Fibroblast of lung (primary cell): Measurements from ENCODE around the gene ANP32B. TPM values are rescaled to one million over a fixed set of nuclear protein-coding genes. Genes with fewer than 3 reads are reported as not detected.
A peak's percentile ranks its signal among the peaks of the same experiment; 100 is the strongest.

Source experiments
- DNase-seq, 2 donors: peaks; one replicate each; pipeline versions ENCODE4 v3.0.0 to v3.0.0-alpha.2; 2010; ENCODE audit warnings: low read depth in 2 of 2
- H2AFZ ChIP-seq: 2 replicates; pipeline ENCODE4 v1.5.1; 2012; ENCODE audit warnings: low read length, control low read depth, inconsistent platforms
- H3K27ac ChIP-seq: 2 replicates; pipeline ENCODE4 v1.5.1; 2011; ENCODE audit warnings: low read length, control low read depth; ENCODE audit not compliant: insufficient read depth
- H3K27me3 ChIP-seq: 2 replicates; pipeline ENCODE4 v1.5.1; 2011; ENCODE audit warnings: mild to moderate bottlenecking, low read length; ENCODE audit not compliant: control insufficient read depth, insufficient read depth
- H3K36me3 ChIP-seq: 2 replicates; pipeline ENCODE4 v1.5.1; 2011; ENCODE audit warnings: low read length; ENCODE audit not compliant: control insufficient read depth, insufficient read depth
- H3K4me1 ChIP-seq: 2 replicates; pipeline ENCODE4 v1.5.1; 2011; ENCODE audit warnings: low read length; ENCODE audit not compliant: control insufficient read depth, insufficient read depth; ENCODE audit errors: extremely low read depth
- H3K4me2 ChIP-seq: 2 replicates; pipeline ENCODE4 v1.5.1; 2011; ENCODE audit warnings: low read length, control low read depth; ENCODE audit not compliant: insufficient read depth; ENCODE audit errors: extremely low read depth
- H3K4me3 ChIP-seq, 4 experiments: fragments of 200-600 bp in 1 of 4; sonication (generic) in 1 of 4; replicated peaks in 1 of 4; 2 replicates each; pipeline ENCODE4 v1.5.1; 2011 to 2016; ENCODE audit warnings: low read length in 4 of 4, low read depth in 3 of 4, mild to moderate bottlenecking in 3 of 4, control low read depth in 2 of 4, inconsistent platforms in 1 of 4, mixed read lengths in 1 of 4; ENCODE audit not compliant: insufficient read depth in 1 of 4; ENCODE audit errors: control extremely low read depth in 1 of 4
- H3K79me2 ChIP-seq: 2 replicates; pipeline ENCODE4 v1.5.1; 2012; ENCODE audit warnings: mild to moderate bottlenecking, low read length, inconsistent platforms; ENCODE audit not compliant: control insufficient read depth, insufficient read depth
- H3K9ac ChIP-seq: 2 replicates; pipeline ENCODE4 v1.5.1; 2011; ENCODE audit warnings: mild to moderate bottlenecking, low read length, control low read depth; ENCODE audit not compliant: insufficient read depth
- H3K9me3 ChIP-seq: 2 replicates; pipeline ENCODE4 v1.5.1; 2012; ENCODE audit warnings: low read depth, low read length; ENCODE audit not compliant: control insufficient read depth, insufficient read depth
- H4K20me1 ChIP-seq: 2 replicates; pipeline ENCODE4 v1.5.1; 2011; ENCODE audit warnings: low read length; ENCODE audit not compliant: control insufficient read depth, insufficient read depth; ENCODE audit errors: extremely low read depth
- EZH2 ChIP-seq: IDR thresholded peaks from 2 replicates; pipeline ENCODE4 v1.5.1; 2012; ENCODE audit warnings: low read length, control low read depth, mild to moderate bottlenecking; ENCODE audit errors: missing control alignments
- polyA plus RNA-seq, 2 donors: library from polyadenylated mRNA; depleted of rRNA in 1 of 2; stranded (reverse) in 1 of 2; unstranded in 1 of 2; fragments of >200 nt; gene quantifications; 2 replicates each; pipeline ENCODE4 v1.2.1, GENCODE V29; 2011 to 2012; ENCODE audit warnings: missing spikeins in 1 of 2
- total RNA-seq: library from RNA; depleted of rRNA; stranded (reverse); fragments of >200 nt; gene quantifications from 2 replicates; pipeline ENCODE4 v1.2.1, GENCODE V29; 2014
- TF ChIP-seq, protein P1 (sequence below), 2 donors: IDR thresholded peaks in 1 of 2; conservative IDR thresholded peaks in 1 of 2; 1 replicate in 1 of 2; 2 replicates in 1 of 2; pipeline ENCODE4 v1.5.1; 2011 to 2012; ENCODE audit warnings: low read length in 2 of 2, control low read depth in 1 of 2, inconsistent platforms in 1 of 2, low read depth in 1 of 2, mild to moderate bottlenecking in 1 of 2

Gene ANP32B
- total and polyA plus RNA-seq, 2 donors (not counting 1 experiment from before 2014, with no cell fraction given), result 16.7 to 62.0 TPM

DNA sequence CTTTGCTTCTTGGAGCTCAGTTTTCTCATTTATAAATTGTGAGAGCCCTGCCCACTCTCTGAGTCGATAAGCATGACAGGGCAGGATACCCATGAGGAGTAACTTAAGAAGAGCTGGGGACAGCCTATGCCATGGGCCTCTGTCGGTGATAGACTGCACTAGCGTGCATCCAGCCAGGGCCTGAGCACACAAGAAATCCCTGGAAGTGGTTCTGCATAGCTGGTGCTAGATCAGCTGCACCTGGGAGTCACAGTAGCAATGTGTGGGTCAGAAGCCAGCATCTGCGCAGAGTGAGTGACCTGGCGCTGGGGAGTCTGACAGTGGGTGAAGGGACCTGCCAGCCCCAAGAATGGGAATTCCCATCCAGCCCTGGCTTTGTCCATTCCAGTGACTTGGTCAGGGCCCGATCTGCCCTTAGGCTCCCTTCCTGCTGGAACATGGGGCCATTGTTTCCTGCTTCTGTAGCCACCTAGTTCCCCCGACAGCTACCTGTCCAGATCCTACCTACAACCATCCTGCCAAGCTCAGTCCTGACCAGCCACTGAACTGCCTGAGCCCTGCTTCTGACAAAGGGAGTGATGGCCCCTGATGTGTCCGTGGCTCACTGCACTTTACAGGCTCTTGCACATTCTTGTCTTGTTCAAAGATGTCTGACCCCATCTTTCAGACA lies 37.5 kb downstream of the ANP32B start:
- Histone ChIP-seq H3K9ac (no peak overlapping the region), H3K4me2 (no peak overlapping the region), H2AFZ (no peak overlapping the region), H3K79me2 (no peaks in the 10 kb centered on the region), H3K27me3 (no peaks in the 10 kb centered on the region), H3K9me3 (no peaks in the 10 kb centered on the region), H3K4me3 (no peak overlapping the region), H4K20me1 (no peaks in the 10 kb centered on the region), H3K36me3 (peaks cover 14% of the 10 kb centered on the region), H3K4me1 (no peaks in the 10 kb centered on the region), H3K27ac (no peak overlapping the region)
- DNase-seq, result no peak
- TF ChIP-seq, protein P1, sequence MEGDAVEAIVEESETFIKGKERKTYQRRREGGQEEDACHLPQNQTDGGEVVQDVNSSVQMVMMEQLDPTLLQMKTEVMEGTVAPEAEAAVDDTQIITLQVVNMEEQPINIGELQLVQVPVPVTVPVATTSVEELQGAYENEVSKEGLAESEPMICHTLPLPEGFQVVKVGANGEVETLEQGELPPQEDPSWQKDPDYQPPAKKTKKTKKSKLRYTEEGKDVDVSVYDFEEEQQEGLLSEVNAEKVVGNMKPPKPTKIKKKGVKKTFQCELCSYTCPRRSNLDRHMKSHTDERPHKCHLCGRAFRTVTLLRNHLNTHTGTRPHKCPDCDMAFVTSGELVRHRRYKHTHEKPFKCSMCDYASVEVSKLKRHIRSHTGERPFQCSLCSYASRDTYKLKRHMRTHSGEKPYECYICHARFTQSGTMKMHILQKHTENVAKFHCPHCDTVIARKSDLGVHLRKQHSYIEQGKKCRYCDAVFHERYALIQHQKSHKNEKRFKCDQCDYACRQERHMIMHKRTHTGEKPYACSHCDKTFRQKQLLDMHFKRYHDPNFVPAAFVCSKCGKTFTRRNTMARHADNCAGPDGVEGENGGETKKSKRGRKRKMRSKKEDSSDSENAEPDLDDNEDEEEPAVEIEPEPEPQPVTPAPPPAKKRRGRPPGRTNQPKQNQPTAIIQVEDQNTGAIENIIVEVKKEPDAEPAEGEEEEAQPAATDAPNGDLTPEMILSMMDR (conservative IDR thresholded peaks at IDR 0.05 in 1 of 2, IDR thresholded peaks at IDR 0.05 in 1 of 2; ENCODE audit: low read depth in 1 of 2, low read length in 2 of 2), result no peak
- TF ChIP-seq EZH2, result no peak

GRCh38 chr9:98021306-98022040 lies 38.3 kb downstream of the ANP32B start:
- H3K4me2 ChIP-seq, result no peak overlapping the region
- H4K20me1 ChIP-seq, result no peaks in the 10 kb centered on the region
- DNase-seq, result no peak
- no peaks in the 10 kb centered on the region for H3K27me3 ChIP-seq
- no peaks in the 10 kb centered on the region for H3K9me3 ChIP-seq
- H3K27ac ChIP-seq, result no peak overlapping the region
- no peak overlapping the region for H2AFZ ChIP-seq
- no peaks in the 10 kb centered on the region for H3K79me2 ChIP-seq
- no peak overlapping the region for H3K9ac ChIP-seq
- peaks cover 14% of the 10 kb centered on the region for H3K36me3 ChIP-seq
- TF ChIP-seq EZH2, result no peak
- TF ChIP-seq, protein P1 (conservative IDR thresholded peaks at IDR 0.05 in 1 of 2, IDR thresholded peaks at IDR 0.05 in 1 of 2; ENCODE audit: low read depth in 1 of 2, low read length in 2 of 2), result no peak
- H3K4me3 ChIP-seq, result no peak overlapping the region
- H3K4me1 ChIP-seq, result no peaks in the 10 kb centered on the region

DNA sequence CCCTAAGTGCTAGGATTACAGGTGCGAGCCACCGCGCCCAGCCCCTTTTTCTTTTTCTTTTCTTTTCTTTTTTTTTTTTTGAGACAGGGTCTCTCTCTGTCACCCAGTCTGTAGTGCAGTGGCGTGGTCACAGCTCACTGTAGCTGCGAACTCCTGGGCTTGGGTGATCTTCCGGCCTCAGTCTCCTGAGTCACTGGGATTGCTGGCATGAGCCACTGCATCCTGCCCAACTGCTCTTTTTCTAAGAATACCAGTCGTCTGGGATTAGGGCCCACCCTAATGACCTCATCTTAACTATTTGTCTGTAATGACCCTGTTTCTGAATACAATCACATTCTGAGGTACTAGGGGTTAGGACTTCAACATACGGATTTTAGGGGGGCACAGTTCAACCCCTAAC lies 39.3 kb downstream of the ANP32B start:
- no peak overlapping the region for H3K4me2 ChIP-seq
- H3K36me3 ChIP-seq, result peaks cover 10% of the 10 kb centered on the region
- H3K27ac ChIP-seq, result no peak overlapping the region
- H3K4me3 ChIP-seq, result no peak overlapping the region
- no peaks in the 10 kb centered on the region for H3K4me1 ChIP-seq
- no peak for TF ChIP-seq EZH2
- TF ChIP-seq, protein P1 (conservative IDR thresholded peaks at IDR 0.05 in 1 of 2, IDR thresholded peaks at IDR 0.05 in 1 of 2; ENCODE audit: low read depth in 1 of 2, low read length in 2 of 2), result no peak
- no peaks in the 10 kb centered on the region for H3K79me2 ChIP-seq
- no peak overlapping the region for H3K9ac ChIP-seq
- DNase-seq, result peak; percentile 21 to 71
- H3K9me3 ChIP-seq, result no peaks in the 10 kb centered on the region
- H4K20me1 ChIP-seq, result no peaks in the 10 kb centered on the region
- H3K27me3 ChIP-seq, result no peaks in the 10 kb centered on the region
- H2AFZ ChIP-seq, result no peak overlapping the region
